ENCODE measurements around the gene VWA7.

- TF ChIP-seq CTCF (IDR thresholded peaks at IDR 0.05) (no peak), POLR2A (IDR thresholded peaks at IDR 0.05) (no peak)
Observed at GRCh38 chr6:31776485-31776988, 591 bp downstream of the VWA7 start.

Data from esophagus squamous epithelium (tissue), 4 donors.